ENCODE data around the gene LAYN. TPM values are rescaled to one million over a fixed set of nuclear protein-coding genes. Genes with fewer than 3 reads are reported as not detected.
A peak's percentile ranks its signal among the peaks of the same experiment; 100 is the strongest.

Gene LAYN
- polyA plus RNA-seq, 12 donors = 4.1 to 8.7 (median 6.4) TPM; not detected in 2

DNA sequence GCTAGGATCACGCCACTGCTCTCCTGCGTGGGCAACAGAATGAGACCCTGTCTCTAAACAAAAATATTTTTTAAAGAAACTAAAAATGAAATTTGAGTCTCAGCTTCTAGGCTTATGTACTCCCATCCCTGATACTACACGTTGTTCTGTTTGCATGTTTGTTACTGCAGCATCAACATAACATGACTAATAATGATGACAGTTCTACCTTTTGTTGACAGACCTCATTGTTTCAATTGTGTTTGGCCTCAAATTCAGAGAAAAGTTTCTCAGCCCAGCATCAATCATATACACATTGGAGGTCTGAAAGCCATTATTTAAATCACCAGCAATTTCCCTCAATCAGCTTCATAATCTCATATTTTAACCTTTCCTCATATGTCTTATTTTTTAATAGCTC, 20.8 kb downstream of the LAYN start:
- no peak for DNase-seq

- DNase-seq = no peak
Measured at GRCh38 chr11:111561791-111562325, 21.3 kb downstream of the LAYN start.

GRCh38 chr11:111562692-111563389, 22.3 kb downstream of the LAYN start:
- no peak for DNase-seq

GRCh38 chr11:111565114-111565720, 24.7 kb downstream of the LAYN start:
- peak; percentile 78 for DNase-seq

DNA sequence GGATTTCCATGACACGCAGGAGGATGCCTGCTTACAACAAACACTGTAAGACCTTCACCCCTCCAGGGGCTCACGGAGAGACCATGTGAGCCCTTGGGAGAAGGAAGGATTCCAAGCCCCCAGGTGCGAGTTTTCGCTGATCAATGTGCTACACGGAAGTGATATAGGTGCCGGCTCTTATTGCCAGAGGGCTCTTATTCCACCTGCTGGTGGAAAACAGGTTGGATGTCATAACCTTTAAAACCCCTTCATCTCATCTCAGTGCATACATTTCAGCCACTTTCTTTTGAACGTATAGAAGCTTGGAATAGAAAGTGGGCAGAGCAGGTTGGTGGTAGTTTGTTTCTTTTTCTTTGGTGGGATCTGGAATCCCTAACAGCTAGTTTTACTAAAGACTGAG, 25.8 kb downstream of the LAYN start:
- no peak for DNase-seq

- no peak for DNase-seq
Measured at GRCh38 chr11:111569476-111569875, 29.0 kb downstream of the LAYN start.

DNA sequence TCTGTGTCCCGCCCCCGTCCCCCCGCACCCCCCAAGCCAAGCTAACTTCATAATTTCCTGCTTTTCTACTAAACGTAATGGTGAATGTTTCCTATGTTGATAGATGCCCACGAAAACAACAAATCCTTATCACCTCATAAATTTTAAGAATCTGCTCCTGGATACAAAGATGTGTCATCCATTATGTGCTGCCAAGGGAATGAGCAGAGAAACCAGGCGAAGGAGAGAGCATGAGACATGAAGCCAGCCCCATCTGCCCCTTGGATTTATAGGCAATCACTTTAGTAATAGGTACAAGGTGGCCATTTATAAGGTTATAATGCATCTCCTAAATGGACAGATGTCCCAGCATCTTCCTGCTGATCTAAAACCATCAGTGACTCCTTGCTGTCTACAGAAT, 30.3 kb downstream of the LAYN start:
- no peak for DNase-seq

DNA sequence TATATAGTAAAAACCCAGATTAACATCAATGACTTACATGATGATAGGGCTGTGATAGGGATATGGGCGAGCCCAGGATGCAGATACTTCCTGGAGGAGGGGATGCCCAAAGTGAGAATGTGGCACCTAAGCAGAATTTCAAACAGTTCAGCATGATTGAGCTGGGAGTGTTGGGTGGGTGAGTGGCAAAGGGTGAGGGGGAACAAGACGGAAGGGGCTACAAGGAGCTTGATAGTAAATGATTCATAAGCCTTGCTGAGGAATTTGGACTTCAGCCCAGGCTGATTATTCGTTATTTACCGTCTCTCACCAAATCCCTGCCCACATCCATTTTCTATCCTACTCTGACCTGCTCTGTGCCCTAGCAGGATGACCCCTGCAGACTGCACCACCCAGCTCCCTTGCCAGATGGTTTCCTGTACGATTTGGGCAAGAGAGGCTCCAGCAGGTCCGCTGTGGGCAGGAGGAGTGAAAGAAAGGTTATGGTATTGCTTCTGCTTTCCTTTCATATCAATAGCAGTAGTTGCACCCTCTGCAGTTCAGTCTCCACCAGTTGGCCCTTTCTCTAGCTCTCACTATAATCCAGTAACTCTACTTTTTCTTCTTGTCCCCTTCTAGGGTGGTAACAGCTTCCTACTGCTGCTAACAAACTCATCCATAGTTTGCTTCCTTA, 31.4 kb downstream of the LAYN start:
- no peak for DNase-seq

GRCh38 chr11:111572581-111572980, 32.1 kb downstream of the LAYN start:
- no peak for DNase-seq

DNA sequence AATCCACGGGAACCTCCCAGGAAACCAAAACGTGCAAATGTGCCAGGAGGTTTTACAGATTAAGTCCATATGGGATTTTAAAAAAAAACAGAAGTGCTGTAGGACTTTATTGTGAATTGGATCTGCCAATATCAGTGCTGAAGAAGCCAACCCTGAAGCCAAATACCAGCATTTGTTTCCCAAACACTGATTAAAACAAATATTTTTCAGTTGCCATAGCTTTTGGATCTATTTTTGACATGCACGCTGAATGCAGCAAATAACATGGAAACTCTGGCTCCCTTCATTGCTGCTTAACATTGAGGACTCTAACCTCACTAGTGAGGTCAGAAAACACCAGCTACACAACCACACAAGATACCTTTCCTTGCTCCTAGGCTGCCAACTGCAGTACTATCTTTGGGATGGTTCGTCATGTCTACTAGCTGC, 33.3 kb downstream of the LAYN start:
- peak; percentile 80 for DNase-seq

DNA sequence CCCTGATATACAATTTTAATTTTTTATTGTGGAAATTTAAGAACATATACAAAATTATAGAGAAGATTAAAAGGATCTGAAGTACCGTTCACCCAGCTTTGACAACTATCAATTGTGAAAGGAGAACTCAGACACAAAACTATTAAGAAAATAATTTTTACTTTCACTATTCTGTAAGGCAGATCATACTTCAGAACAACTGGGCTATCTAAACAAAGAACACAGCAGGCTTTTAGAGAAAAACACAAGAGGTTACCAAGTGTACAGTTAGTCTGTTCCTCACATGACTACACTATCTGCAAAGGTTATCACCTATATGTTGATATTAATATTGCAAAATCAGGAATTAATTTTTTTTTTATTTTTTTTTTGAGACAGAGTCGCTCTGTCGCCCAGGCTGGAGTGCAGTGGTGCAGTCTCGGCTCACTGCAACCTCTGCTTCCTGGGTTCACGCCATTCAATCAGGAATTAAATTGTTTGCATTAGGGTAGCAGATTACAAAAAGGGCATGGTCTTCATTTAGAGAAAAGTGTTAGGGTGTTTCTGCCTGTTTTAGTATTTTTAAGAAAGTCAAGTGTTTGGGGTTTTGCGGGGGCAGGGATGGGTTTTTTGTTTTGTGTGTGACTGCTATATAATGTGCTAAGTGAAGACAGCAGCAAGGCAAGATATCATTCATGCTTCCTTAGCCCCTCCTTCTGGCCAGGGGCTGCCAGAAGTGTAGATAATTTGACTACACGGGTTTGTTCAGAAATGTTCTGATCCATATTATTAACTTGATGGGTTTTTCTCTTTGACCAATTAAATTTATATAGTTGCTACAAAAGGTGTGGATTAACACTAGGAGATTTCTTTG, 34.1 kb downstream of the LAYN start:
- DNase-seq = no peak

DNA sequence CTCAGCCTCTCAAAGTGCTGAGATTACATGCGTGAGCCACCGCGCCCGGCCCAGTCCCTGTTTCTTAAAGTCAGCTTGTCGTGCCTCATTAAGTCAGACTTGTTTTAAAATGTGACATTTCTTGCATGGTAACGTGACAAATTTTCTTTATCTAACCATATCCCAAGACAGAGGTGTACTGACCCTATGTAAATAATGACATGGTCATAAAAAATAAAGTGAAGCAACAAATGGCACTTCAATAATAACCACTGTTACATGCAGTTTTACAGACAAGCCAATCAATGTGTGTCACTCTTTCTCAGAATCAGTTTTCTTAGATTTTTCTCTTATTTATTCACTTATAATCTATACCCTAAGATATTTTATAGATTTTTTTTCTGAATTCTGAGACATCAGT, 35.2 kb downstream of the LAYN start:
- DNase-seq = no peak

- no peak for DNase-seq
Measured at GRCh38 chr11:111577821-111578220, 37.3 kb downstream of the LAYN start.

GRCh38 chr11:111581341-111581740, 40.8 kb downstream of the LAYN start:
- no peak for DNase-seq

DNA sequence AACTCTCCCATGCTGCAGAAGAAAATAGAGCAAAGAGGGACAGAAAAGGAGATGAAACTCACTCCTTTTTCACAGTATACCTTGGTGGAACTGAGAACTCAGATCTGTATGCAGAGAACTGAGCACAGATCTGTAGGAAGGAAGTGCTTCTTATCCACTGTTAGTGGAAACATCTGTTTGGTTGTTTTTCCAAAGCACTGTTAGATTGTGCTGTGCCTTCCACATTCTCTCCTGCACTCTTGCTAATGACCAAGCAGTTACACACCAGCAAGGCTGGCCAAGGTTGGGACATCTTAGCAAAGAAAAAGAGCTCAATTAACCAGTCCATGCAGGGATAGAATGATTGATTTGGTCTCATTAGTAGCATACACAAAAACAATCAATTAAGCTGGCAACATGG, 41.6 kb downstream of the LAYN start:
- DNase-seq = no peak

GRCh38 chr11:111582881-111583280, 42.4 kb downstream of the LAYN start:
- DNase-seq = no peak

- DNase-seq = no peak
Measured at GRCh38 chr11:111585371-111585770, 44.9 kb downstream of the LAYN start.

DNA sequence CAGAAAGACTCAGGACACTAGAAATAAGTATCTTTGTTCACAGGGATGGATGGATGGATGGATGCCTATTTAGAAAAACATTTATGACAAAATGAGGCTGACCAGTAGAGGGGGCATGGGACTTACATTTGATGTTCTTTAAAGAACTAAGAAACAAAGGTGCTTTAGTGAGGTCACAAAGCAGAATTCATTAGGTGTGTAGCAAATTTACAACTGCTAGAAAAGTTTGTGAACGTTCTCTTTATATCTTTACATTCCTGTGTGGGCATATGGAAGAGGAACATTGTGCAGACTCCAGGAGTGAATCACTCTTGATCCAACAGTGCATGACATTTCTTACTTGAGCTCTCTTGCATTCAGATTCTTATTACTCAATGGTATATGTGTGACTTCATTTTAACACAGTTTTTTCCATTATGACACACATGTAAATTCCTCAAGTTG, 45.9 kb downstream of the LAYN start:
- no peak for DNase-seq

DNA sequence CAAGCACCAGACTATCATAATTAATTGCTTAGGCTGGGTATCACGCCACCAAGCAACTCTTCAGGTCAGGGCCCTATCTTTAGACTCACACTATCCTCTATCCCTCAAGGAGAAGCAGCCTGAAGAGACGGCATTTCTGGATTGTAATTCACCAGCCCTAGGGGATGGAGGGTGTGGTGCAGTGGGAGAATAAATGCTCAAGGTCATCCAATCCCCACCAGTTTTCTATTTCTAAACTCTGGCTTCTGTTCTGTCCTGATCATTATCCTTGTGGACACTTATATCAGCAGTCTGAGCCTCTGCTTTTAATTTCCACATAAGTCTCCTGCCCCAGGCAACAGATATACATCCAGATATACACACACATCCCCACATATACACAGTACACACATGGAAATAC, 48.6 kb downstream of the LAYN start:
- DNase-seq = no peak

GRCh38 chr11:111589886-111590499, 49.5 kb downstream of the LAYN start:
- no peak for DNase-seq

DNA sequence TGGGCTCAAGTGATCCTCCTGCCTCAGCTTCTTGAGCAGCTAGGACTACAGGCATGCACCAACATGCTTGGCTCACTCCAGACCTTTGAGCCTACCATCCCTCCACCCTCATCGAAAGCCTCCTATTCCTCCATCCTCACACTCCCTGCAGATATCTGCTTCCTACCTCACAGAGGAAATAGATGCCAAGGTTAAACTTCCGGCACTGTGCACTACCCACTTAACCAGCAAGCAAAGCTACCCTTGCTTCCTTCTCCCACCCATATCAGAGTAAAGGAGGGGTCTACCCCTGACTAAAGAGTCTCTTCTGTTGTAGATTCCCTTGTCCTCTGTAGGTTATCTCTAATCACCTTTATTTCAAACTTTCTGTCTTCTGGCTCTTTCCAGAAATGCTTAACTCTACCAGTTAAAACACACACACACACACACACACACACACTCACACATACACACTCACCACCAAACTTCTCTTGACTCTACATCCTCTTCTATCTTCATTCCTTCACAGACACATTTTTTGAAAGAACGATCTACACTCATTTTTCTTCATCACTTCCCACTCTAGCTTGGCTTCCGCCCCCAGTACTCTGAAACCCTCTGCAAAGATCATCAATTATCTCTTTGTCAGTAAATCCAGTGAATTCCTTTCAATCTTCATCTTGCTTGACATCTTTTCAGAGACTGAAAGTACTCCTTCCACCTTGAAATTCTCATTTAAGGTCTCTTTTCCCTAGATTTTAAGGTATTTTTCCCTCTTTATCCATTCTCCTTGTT, 50.9 kb downstream of the LAYN start:
- DNase-seq = no peak
